Dermis blood vessel endothelial cell (primary cell): Measurements from ENCODE around the gene PRAC2. TPM values are rescaled to one million over a fixed set of nuclear protein-coding genes. Genes with fewer than 3 reads are reported as not detected.

Experiments used
- DNase-seq: peaks from one replicate; pipeline ENCODE4 v3.0.0; 2010
- total RNA-seq: library from RNA; depleted of rRNA; stranded (reverse); fragments of >200 nt; gene quantifications from 2 replicates; pipeline ENCODE4 v1.2.3, GENCODE V29; 2014

The PRAC2 gene
- total RNA-seq, 1 donor from 2014 or later = not detected

DNA sequence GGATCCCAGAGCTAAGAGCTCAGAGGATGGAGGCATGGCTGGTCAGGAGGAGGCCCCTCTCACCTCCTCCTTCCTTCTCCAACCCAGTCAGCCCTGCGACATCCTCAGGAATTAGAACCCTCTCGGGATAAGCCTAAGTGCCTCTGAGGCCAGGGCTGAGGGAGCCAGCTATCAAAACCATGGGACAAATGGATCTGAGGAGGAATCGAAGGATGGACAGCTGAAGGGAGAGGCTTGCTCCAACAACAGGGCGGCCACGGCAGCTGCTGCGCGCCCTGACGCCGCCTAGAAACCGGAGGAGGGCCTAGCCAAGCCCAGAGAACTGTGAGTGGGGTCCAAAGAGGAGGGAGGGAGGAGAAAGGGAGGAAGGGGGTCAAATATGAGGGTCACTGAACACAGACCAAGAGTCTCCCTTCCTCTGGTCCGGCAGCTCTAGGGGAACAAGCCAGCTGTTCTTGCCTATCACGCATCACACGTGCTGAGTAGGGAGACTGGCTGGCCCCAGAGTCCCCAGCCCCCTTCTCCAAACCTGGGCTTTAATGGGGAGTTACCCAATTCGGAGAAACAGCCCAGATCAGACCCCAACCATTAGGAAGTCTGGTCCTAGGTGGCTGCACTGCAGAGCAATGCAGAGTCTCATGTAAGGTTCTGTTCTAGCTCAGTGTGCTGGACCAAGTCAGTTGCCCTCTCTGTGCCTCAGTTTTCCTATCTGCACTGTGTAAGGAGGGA is 11.5 kb downstream of the PRAC2 start:
- DNase-seq = no peak

GRCh38 chr17:48735062-48735351 is 12.0 kb downstream of the PRAC2 start:
- no peak for DNase-seq

- no peak for DNase-seq
Observed at GRCh38 chr17:48737330-48738043, 14.5 kb downstream of the PRAC2 start.

DNA sequence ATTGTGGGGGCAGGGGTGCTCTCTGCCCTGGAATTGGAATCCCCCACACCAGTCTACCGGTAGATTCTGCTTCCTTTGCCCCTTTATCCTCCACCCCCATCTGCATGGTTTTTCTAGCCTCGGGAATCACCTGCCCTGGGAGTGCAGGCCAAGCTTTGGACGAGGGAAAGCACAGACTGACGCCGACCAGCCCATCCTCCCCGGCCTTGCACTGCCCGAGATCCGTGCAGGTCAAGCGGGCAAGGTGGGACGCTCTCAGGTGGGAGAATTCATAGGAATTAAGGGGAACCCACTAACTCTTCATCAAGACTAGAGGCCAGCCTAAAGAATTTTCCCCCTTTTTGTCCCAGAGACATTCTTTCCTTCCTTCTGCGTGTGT is 15.4 kb downstream of the PRAC2 start:
- DNase-seq = no peak

GRCh38 chr17:48738803-48739526 is 16.0 kb downstream of the PRAC2 start:
- DNase-seq = no peak

- DNase-seq = no peak
Observed at GRCh38 chr17:48740537-48740936, 17.6 kb downstream of the PRAC2 start.

DNA sequence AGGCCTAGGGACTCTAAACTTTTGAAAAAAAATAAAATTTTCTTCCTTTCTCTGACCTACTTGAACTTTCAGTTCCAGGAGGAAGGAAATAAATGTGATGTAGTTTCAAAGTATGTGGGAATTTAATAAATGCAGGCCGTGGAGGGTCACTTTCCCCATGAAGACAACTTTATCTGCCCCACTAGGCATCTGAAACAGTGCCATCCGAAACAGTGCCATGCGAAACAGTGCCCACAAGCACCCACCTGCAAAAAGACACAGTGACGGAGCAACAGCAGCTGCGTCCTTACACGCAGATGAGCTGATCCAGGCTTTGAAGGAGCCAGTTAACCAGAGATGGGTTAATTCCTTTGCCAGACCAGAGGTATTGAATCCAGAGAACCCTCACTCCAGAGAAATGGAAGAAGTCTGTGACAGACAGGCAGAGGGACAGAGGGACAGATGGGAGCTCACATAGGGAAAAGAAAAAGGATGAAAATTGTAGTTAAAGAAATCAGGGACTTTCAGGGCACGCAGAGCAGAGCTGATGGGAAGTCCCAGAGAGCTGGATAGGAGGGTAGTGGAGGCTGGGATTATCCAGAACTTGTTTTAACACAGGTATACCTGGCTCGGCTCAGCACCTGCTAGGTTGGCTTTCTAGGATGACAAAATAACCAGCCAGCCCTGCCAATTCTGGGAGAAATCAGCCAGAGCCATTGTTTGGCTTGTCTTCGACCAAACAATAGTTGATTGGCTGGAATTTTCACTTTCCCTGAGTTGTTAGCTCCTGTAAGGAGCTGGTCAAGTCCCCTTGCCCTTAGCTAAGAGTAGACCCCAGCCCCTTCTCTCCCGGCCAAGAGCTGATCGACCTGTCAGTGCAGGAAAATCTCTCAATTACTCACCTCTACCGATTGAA is 22.6 kb downstream of the PRAC2 start:
- no peak for DNase-seq

DNA sequence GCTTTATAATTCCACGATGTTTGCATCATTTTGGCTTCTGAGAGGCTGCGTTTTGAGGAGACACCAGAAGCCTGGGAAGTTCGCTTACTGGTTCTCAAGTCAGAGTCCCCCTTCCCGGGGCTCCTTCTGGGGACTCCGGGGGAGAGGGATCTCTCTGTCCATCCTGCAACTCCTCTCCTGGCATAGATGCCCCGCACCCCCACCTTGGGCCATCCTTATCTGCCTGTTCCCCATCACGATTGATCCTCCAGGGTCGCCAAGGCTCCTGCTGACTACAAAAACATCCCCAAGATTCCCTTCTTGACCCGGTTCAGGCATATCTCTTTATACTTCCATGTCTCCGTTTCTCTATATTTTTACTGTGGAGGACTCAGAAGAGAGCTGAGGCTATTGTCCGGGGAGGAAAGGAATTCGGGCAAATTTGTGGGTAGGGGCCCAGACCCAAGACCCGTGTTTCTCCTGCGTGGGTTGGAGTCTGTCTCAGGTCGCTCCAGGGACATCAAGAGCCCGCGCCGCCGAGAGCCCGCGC is 24.0 kb downstream of the PRAC2 start:
- DNase-seq = no peak

GRCh38 chr17:48747445-48748363 is 24.7 kb downstream of the PRAC2 start:
- no peak for DNase-seq

- DNase-seq = no peak
Observed at GRCh38 chr17:48748718-48749566, 26.0 kb downstream of the PRAC2 start.

GRCh38 chr17:48749621-48750553 is 26.9 kb downstream of the PRAC2 start:
- peak; percentile 15 for DNase-seq

DNA sequence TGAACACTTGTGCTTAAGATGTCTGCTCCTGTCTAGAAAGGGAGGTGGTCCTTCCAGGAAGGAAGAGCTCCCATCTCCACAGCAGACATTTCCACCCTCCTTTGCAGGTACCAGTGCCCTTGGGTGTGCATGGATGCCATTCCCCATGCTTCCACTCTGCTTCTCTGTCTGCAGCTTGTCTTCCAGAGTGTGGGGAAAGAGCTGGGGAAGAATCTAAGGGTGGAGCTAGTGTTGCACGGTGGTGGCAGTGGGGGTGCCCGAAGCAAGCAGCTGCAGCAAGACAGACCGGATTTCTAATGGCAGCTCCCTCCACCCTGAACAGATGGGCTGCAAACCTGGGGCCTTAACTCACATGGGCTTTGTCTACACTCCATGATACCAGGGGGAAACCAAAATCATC is 28.2 kb downstream of the PRAC2 start:
- DNase-seq = no peak

- no peak for DNase-seq
Observed at GRCh38 chr17:48751733-48752398, 28.9 kb downstream of the PRAC2 start.

DNA sequence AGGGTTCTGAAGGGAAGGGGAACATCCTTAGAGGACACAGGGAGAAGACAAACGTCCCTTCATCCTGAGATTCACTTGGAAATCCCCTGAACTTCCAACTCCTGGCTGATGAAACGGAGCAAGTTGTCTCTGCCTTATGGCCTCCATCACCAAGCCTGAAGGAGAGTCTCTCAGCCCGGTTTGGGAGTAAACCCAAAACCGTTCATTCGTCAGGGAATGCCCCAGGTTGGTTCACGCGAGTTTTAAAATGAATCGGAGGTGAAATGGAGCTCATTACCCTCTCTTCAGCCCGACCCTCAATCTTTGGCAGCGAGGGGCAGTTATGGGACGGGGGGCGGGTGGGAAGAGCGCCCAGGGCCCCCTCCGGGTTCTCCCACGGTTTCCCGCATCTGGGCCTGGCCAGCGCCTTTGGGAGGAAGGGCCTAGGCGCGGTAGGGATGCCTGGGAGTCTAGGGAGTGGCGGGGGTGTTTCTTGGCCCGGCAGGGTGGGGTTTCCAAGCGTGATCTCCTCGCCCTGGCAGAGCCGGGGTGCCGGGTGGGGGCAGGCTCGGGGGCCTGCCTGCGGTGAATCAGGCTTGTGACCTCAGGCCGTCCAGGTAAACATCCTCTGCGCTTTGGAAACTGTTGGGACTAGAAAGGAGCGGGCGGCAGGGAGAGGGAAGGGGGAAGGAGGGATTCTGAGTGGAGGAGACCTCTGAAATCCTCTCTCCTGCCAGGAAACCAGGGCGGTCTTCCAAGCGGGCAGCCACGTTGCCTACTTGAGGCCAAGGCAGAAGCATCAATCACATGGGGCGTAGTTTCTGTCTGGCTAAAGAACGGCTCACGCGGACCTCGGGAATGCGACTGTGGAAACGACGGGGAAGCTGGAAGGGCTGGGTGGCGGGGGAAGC is 29.7 kb downstream of the PRAC2 start:
- DNase-seq = no peak

DNA sequence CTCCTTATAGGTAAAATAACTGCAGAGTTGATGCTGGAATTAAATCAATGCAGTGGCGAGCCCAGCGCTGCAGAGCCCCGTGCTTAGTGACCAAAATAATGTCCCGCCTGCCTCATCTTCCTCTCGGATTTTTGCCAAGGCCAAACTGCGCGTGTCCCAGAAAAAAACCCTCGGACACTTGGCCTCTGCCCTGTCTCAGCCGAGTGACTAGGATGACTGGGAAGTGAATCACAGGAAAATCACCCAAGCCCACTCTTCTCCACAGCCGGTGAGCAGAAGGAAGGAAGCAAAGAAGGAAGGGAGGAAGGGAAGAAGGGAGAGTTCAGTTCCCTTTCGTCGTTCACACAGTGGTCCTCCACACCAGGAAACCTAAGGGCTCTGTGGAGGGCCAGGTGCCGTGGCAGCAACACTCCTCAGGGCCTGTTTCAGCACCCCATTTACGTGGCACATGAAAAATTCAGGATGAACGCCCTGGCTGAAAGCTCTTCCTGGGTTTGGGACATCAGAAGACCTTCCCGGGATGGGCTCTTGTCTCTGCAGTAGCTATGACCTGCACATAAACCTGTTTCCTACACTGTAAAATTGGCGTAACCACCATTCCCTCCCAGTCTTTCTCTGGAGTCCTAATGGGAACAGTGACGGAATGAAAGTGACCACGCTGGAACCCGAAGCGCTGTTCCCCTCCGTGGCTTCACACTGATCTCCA is 31.0 kb downstream of the PRAC2 start:
- no peak for DNase-seq

DNA sequence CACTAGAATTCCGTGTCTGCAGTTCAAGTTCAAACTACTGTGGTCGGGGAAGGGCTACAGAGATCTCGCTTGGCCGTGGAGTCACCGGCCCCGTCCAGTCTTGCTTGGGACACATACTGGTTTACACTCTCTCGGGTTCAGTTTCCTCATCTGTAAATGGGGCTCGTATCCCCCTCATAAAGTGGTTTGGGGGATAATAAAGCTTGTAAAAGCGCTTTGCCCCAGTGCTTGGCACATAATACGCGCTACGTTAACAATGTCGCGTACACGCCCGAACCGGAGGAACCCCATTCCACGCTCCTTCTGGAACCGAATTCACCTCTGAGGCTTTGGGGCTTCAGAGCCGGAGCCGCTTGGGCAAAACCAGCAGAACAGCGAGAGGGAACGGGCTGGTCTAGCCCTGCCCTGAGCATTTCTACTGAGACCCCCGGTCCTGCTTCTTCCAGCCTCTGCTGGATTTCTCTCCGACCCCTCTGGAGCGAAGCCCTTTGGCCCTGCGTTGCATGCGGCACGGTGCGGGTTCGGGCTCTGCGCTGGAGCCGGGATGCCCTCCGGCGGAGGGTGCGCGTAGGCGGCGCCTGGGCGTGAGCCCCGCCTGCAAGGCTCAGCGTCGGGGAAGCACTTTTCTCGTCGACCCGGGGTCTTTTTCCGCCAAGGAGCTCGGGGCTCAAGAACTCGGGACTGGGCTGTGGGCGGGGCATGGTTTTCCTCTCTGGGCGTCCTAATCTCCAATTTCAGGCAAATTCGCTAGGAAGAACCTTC is 31.7 kb downstream of the PRAC2 start:
- no peak for DNase-seq
